A673 (cell line): ENCODE measurements around the gene STXBP2.

Source experiments
- EZH2 ChIP-seq: fragments of 200-600 bp; sonication (generic); IDR thresholded peaks from 2 replicates; pipeline ENCODE4 v1.6.1; 2017; ENCODE audit warnings: borderline replicate concordance, low read depth, mild to moderate bottlenecking, mixed read lengths, antibody characterized with exemption, low read length; ENCODE audit not compliant: poor library complexity, severe bottlenecking
- TF ChIP-seq, protein P1 (sequence below): fragments of 300-800, 200-600 bp; sonication (generic); conservative IDR thresholded peaks from 2 replicates; pipeline ENCODE4 v1.5.1; 2017; ENCODE audit warnings: low read depth, mild to moderate bottlenecking, antibody characterized with exemption, low read length, moderate library complexity, mixed read lengths

DNA sequence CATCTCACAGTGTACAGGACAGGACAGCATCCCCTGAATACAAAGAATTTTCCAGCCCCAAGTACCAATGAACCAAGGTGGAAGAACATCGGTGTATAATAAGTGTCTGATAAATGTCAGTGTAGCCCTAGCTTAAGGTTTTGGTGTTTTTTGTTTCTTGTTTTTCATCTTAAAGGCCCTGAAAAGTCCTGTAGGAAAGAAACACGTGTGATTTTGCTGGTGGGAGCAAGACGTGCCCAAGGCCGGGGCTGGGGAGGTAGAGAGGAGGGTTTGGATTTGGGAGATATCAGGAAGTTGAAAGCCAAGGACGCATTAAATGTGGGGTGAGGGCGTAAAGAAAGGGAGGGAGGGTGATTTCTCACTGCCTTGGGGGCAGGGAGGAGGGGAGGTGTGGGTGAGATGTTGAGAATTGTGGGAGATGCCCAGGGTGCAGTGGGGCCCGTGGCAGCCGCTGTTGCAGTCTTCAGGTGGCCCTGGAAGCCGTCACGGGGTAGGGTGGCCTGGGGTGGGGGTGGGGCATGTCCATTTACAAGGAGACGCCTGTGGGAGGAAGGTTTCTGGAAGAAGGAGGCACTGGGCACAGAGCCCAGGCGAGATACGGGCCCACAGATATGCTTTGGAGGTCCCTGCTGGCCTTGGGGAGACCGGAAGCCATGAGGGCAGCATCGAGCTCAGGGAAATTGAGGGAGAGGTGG lies 34.5 kb upstream of the STXBP2 start:
- no peak for TF ChIP-seq EZH2
- TF ChIP-seq, protein P1, sequence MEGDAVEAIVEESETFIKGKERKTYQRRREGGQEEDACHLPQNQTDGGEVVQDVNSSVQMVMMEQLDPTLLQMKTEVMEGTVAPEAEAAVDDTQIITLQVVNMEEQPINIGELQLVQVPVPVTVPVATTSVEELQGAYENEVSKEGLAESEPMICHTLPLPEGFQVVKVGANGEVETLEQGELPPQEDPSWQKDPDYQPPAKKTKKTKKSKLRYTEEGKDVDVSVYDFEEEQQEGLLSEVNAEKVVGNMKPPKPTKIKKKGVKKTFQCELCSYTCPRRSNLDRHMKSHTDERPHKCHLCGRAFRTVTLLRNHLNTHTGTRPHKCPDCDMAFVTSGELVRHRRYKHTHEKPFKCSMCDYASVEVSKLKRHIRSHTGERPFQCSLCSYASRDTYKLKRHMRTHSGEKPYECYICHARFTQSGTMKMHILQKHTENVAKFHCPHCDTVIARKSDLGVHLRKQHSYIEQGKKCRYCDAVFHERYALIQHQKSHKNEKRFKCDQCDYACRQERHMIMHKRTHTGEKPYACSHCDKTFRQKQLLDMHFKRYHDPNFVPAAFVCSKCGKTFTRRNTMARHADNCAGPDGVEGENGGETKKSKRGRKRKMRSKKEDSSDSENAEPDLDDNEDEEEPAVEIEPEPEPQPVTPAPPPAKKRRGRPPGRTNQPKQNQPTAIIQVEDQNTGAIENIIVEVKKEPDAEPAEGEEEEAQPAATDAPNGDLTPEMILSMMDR = no peak
